H4 (cell line): ENCODE measurements around the gene TRIM51G. TPM values are rescaled to one million over a fixed set of nuclear protein-coding genes. Genes with fewer than 3 reads are reported as not detected.
"Not testable (repeated sequence)": the region's sequence is repeated elsewhere in the genome, so short reads cannot be mapped to it uniquely, and the experiment has no call there.

Source experiments
- DNase-seq: peaks from one replicate; pipeline ENCODE4 v3.0.0-alpha.2; 2015; ENCODE audit warnings: low spot score
- total RNA-seq: library from RNA; depleted of rRNA; stranded (reverse); fragments of >200 nt; shearing (Covaris generic); gene quantifications from 2 replicates; pipeline ENCODE4 v1.2.3, GENCODE V29; 2014; rRNA removed

TRIM51G gene
- total RNA-seq = not detected in 2 replicates

- DNase-seq = not testable (repeated sequence)
These were observed at the start of gene TRIM51G for GRCh38 chr11:48983785-48984184. Gene TRIM51G, minus strand, starts transcription at chr11:48983885. Its CDS starts 2,190 bp downstream, at chr11:48981695.

DNA sequence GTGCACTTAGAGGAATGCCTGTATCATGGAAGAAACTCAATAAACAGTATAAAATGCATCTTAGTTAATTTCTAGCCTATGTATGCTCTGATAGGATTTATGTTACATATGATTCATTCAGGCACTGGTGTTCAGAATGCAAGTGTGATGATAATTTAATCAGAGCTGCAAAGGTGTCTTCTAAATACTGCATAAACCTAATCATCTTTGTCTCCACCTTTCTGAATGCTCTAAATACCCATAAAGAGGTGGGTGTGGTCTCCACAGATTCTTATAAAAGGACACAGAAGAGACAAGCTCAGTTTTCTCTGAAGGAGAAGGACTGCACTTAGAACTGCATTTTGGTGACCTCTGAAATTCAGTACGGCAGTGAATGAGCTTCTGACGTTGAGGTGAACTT is 44.8 kb upstream of the TRIM51G start, which contains the start of gene TRIM49B:
Gene TRIM49B (plus strand): TSS at position 301 of the 400 bp plus-strand sequence. CDS start 2,777 bp downstream, outside the sequence.
- DNase-seq = not testable (repeated sequence)

DNA sequence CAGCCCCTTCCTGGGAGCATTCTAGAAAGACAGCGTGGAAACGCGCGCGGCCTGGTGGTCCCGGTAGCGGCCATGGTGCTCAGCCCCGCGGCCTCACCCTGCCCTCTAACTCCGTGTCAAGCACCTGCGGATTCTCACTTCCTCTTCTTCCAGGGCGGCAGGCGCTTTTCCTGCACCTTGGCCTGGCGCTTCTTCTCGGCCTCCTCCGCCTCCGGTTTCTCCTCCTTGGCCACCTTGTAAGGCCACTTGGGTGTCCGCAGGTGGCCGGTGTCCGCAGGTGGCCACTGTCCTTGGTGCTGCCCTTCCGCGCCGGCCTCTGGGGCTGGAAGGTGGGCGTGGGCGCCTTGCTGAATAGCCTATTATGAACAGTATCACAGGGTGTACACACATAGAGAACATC is 15.1 kb downstream of the TRIM51G start:
- DNase-seq = not testable (repeated sequence)

GRCh38 chr11:48955315-48956049 is 28.2 kb downstream of the TRIM51G start:
- DNase-seq = not testable (repeated sequence)

DNA sequence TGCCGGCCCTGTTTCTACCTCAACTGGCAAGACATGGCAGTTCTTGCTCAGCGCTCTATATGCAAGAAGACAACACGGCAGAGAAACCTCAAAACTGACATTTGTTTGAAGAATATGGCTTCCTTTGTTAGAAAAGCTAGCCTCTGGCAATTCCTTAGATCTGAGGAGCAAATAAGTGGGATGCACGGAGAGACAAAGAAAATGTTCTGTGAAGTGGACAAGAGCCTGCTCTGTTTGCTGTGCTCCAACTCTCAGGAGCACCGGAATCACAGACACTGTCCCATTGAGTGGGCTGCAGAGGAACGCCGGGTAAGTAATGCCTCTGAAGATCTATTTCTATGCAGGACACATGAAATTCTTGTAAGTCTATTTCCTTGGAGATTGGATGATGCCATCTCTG is 37.9 kb downstream of the TRIM51G start:
- not testable (repeated sequence) for DNase-seq

Other genes starting within 250 kb of the TRIM51G start
- gene TRIM49B, start 44.9 kb upstream of the TRIM51G start, total RNA-seq = not detected in 2 replicates
- gene TRIM64C, start 75.2 kb upstream of the TRIM51G start, total RNA-seq = not detected in 2 replicates
- gene FOLH1, start 224.7 kb upstream of the TRIM51G start, total RNA-seq = 1.5 and 4.6 TPM in 2 replicates